ENCODE measurements around the gene CYP21A2.

The CYP21A2 gene

GRCh38 chr6:32087574-32088486 lies 49.6 kb downstream of the CYP21A2 start:
- Histone ChIP-seq H3K4me3 (ENCODE audit: low read depth in 1 of 2, low read length in 2 of 2) (no peak overlapping the region), H3K27me3 (ENCODE audit: control insufficient read depth in 1 of 2, insufficient read depth in 2 of 2, low read length in 2 of 2) (peaks cover 0 to 22% of the 10 kb centered on the region in 2 donors), H3K36me3 (ENCODE audit: insufficient read depth, low read length) (peaks cover 10% of the 10 kb centered on the region), H3K4me1 (ENCODE audit: insufficient read depth, low read length) (peaks cover 18% of the 10 kb centered on the region), H3K9me3 (ENCODE audit: low read length) (no peaks in the 10 kb centered on the region), H3K9ac (ENCODE audit: low read length) (no peak overlapping the region), H3K27ac (ENCODE audit: low read depth, low read length) (no peak overlapping the region)

GRCh38 chr6:32088487-32089049 lies 50.4 kb downstream of the CYP21A2 start:
- Histone ChIP-seq H3K4me1 (ENCODE audit: insufficient read depth, low read length) (peaks cover 18% of the 10 kb centered on the region), H3K9ac (ENCODE audit: low read length) (no peak overlapping the region), H3K9me3 (ENCODE audit: low read length) (no peaks in the 10 kb centered on the region), H3K27me3 (ENCODE audit: control insufficient read depth in 1 of 2, insufficient read depth in 2 of 2, low read length in 2 of 2) (peaks cover 0 to 22% of the 10 kb centered on the region in 2 donors), H3K36me3 (ENCODE audit: insufficient read depth, low read length) (peaks cover 7% of the 10 kb centered on the region), H3K27ac (ENCODE audit: low read depth, low read length) (no peak overlapping the region), H3K4me3 (ENCODE audit: low read depth in 1 of 2, low read length in 2 of 2) (no peak overlapping the region)

- Histone ChIP-seq H3K27me3 (ENCODE audit: control insufficient read depth in 1 of 2, insufficient read depth in 2 of 2, low read length in 2 of 2) (peaks cover 0 to 22% of the 10 kb centered on the region in 2 donors), H3K9ac (ENCODE audit: low read length) (no peak overlapping the region), H3K4me3 (ENCODE audit: low read depth in 1 of 2, low read length in 2 of 2) (no peak overlapping the region), H3K4me1 (ENCODE audit: insufficient read depth, low read length) (peaks cover 15% of the 10 kb centered on the region), H3K36me3 (ENCODE audit: insufficient read depth, low read length) (peaks cover under 1% of the 10 kb centered on the region), H3K27ac (ENCODE audit: low read depth, low read length) (no peak overlapping the region), H3K9me3 (ENCODE audit: low read length) (no peaks in the 10 kb centered on the region)
These were observed 51.0 kb downstream of the CYP21A2 start for GRCh38 chr6:32089082-32089828.
